A549 treated with AZD9567 at 1 μM for 4 hours (cell line): Measurements from ENCODE around the gene GABARAPL2. TPM values are rescaled to one million over a fixed set of nuclear protein-coding genes. Genes with fewer than 3 reads are reported as not detected.

ENCODE experiments used
- total RNA-seq: library from RNA; stranded (reverse); fragments of 200-300 nt; extraction: Qiagen RNA extraction; gene quantifications from 5 replicates; pipeline ENCODE4 v1.2.3, GENCODE V29; 2022; ENCODE audit not compliant: insufficient read depth

The GABARAPL2 gene, protein sequence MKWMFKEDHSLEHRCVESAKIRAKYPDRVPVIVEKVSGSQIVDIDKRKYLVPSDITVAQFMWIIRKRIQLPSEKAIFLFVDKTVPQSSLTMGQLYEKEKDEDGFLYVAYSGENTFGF
- 76.4 to 95.7 TPM (median 90.8 TPM) in 5 replicates for total RNA-seq

DNA sequence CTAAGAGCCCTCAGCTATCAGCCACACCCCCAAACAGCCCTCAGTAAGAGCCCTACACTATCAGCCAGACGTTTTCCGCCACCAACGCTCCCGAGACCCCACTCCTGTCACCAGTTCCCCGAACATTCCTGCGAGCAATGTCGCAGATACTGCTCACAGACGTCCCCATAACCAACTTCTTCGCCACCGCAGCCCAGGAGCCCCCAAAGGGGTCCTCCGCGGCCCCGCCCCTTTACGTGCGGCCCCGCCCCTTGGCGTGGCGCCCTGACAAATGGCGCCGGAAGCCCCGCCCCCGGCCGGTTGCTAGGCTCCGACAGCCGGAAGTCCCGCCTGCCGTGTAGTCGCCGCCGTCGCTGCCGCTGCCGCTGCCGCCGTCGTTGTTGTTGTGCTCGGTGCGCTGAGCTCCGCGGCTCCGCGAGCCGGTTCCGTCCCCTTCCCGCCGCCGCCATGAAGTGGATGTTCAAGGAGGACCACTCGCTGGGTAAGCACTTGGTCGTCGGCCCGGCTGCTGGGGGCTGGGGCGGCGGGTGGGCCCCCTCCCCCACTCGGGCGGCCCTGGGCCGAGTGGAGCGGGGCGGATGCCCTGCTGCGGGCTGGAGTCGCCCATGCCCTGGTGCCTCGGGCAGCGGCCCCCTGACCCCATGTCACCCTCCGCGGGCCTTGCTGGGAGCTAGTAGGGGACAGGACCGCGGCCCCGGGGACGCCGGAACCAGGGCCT is at the start of gene GABARAPL2:
TSS of gene GABARAPL2 (plus strand) at position 340 of the 718 bp plus-strand sequence. CDS start at position 448, 108 bp downstream.

GRCh38 chr16:75535901-75536300 is 30.3 kb upstream of the GABARAPL2 start, which contains the start of gene CHST5:
CHST5 (minus strand) TSS chr16:75536108; CDS start chr16:75530384, 5,724 bp downstream.

GRCh38 chr16:75555707-75556430 is 10.3 kb upstream of the GABARAPL2 start, which contains the start of gene TMEM231:
TMEM231 (minus strand) TSS chr16:75556252; CDS start chr16:75556209, 43 bp downstream.

GRCh38 chr16:75622761-75623605 is 56.8 kb downstream of the GABARAPL2 start, which contains the start of gene ADAT1:
ADAT1 (minus strand) TSS chr16:75623281; CDS start chr16:75620799, 2,482 bp downstream.

Other genes starting within 250 kb of the GABARAPL2 start
- gene CFDP1, start 132.9 kb upstream of the GABARAPL2 start, total RNA-seq = 53.9 to 76.5 TPM (median 61.0 TPM) in 5 replicates
- gene TMEM170A, start 101.7 kb upstream of the GABARAPL2 start, total RNA-seq = 15.2 to 18.3 TPM (median 16.9 TPM) in 5 replicates
- gene CHST6, start 70.9 kb upstream of the GABARAPL2 start, total RNA-seq = 0.12 to 0.20 TPM (median 0.14 TPM) in 4 of 5 replicates, not detected in the other
- gene CHST5, start 30.3 kb upstream of the GABARAPL2 start, total RNA-seq = 0.03 to 0.18 TPM (median 0.03 TPM) in 3 of 5 replicates, not detected in the others
- 9.4 to 12.9 TPM (median 10.5 TPM) in 5 replicates for gene TMEM231, start 10.1 kb upstream of the GABARAPL2 start, total RNA-seq
- gene ADAT1, start 56.9 kb downstream of the GABARAPL2 start, total RNA-seq = 28.4 to 40.0 TPM (median 39.5 TPM) in 5 replicates
- 155 to 203 TPM (median 165 TPM) in 5 replicates for gene KARS1, start 81.3 kb downstream of the GABARAPL2 start, total RNA-seq
- gene TERF2IP, start 81.4 kb downstream of the GABARAPL2 start, total RNA-seq = 45.4 to 51.7 TPM (median 47.7 TPM) in 5 replicates
- not detected in 5 replicates for gene CPHXL2, start 110.6 kb downstream of the GABARAPL2 start, total RNA-seq
- gene DUXB, start 135.1 kb downstream of the GABARAPL2 start, total RNA-seq = 0.07 TPM in 1 of 5 replicates, not detected in the others
- gene CPHXL, start 160.1 kb downstream of the GABARAPL2 start, total RNA-seq = not detected in 5 replicates